ENCODE measurements around the gene PNPLA6.

The PNPLA6 gene

GRCh38 chr19:7595466-7596133, 60.1 kb downstream of the PNPLA6 start, which contains the start of gene CAMSAP3:
Gene CAMSAP3, plus strand, starts transcription at chr19:7595863. Its CDS starts 140 bp downstream, at chr19:7596003.
- DNase-seq (ENCODE audit: low read depth), result no peak
- TF ChIP-seq CTCF (IDR thresholded peaks at IDR 0.05; ENCODE audit: control insufficient read depth, insufficient read depth, low read depth, low read length, missing control alignments), result no peak
- no peak within 1 kb of the TSS for H3K4me3 ChIP-seq (ENCODE audit: control insufficient read depth, low read depth, low read length)

- TF ChIP-seq CTCF (IDR thresholded peaks at IDR 0.05; ENCODE audit: control insufficient read depth, insufficient read depth, low read depth, low read length, missing control alignments), result no peak
- no peak for DNase-seq (ENCODE audit: low read depth)
- H3K4me3 ChIP-seq (ENCODE audit: control insufficient read depth, low read depth, low read length), result no peak overlapping the region
These were observed 60.9 kb downstream of the PNPLA6 start for GRCh38 chr19:7596211-7596937.

GRCh38 chr19:7597689-7598088, 62.2 kb downstream of the PNPLA6 start:
- DNase-seq (ENCODE audit: low read depth), result no peak
- no peak overlapping the region for H3K4me3 ChIP-seq (ENCODE audit: control insufficient read depth, low read depth, low read length)
- no peak for TF ChIP-seq CTCF (IDR thresholded peaks at IDR 0.05; ENCODE audit: control insufficient read depth, insufficient read depth, low read depth, low read length, missing control alignments)

GRCh38 chr19:7598180-7598579, 62.7 kb downstream of the PNPLA6 start:
- no peak for DNase-seq (ENCODE audit: low read depth)
- no peak for TF ChIP-seq CTCF (IDR thresholded peaks at IDR 0.05; ENCODE audit: control insufficient read depth, insufficient read depth, low read depth, low read length, missing control alignments)
- no peak overlapping the region for H3K4me3 ChIP-seq (ENCODE audit: control insufficient read depth, low read depth, low read length)

GRCh38 chr19:7600721-7601120, 65.2 kb downstream of the PNPLA6 start:
- no peak for DNase-seq (ENCODE audit: low read depth)
- TF ChIP-seq CTCF (IDR thresholded peaks at IDR 0.05; ENCODE audit: control insufficient read depth, insufficient read depth, low read depth, low read length, missing control alignments), result no peak
- H3K4me3 ChIP-seq (ENCODE audit: control insufficient read depth, low read depth, low read length), result no peak overlapping the region

- DNase-seq (ENCODE audit: low read depth), result no peak
- H3K4me3 ChIP-seq (ENCODE audit: control insufficient read depth, low read depth, low read length), result no peak overlapping the region
- no peak for TF ChIP-seq CTCF (IDR thresholded peaks at IDR 0.05; ENCODE audit: control insufficient read depth, insufficient read depth, low read depth, low read length, missing control alignments)
These were observed 66.9 kb downstream of the PNPLA6 start for GRCh38 chr19:7602240-7602934.

Measured in AG09309 (cell line).